Neural progenitor cell (in vitro differentiated cells): ENCODE measurements around the gene NDUFB2. TPM values are rescaled to one million over a fixed set of nuclear protein-coding genes. Genes with fewer than 3 reads are reported as not detected.

Experiments used
- DNase-seq: peaks from one replicate; pipeline ENCODE4 v3.0.0-alpha.2; 2016; ENCODE audit warnings: low spot score
- H2AFZ ChIP-seq: fragments of 200-600 bp; sonication (generic); replicated peaks from 2 replicates; pipeline ENCODE4 v1.6.1; 2016; ENCODE audit warnings: antibody characterized with exemption
- H3F3A ChIP-seq: fragments of 200-600 bp; sonication (generic); 2 replicates; pipeline ENCODE4 v1.6.1; 2016; ENCODE audit warnings: antibody characterized with exemption, low read depth
- H3K27ac ChIP-seq: fragments of 200-600 bp; sonication (generic); 2 replicates; pipeline ENCODE4 v1.5.1; 2016; ENCODE audit warnings: mild to moderate bottlenecking
- H3K27me3 ChIP-seq: fragments of 200-600 bp; sonication (generic); 2 replicates; pipeline ENCODE4 v1.6.1; 2016; ENCODE audit warnings: mild to moderate bottlenecking, moderate library complexity
- H3K36me3 ChIP-seq: fragments of 200-600 bp; sonication (generic); 2 replicates; pipeline ENCODE4 v1.5.1; 2016
- H3K4me1 ChIP-seq: fragments of 200-600 bp; sonication (generic); 2 replicates; pipeline ENCODE4 v1.6.1; 2016; ENCODE audit warnings: mixed run types
- H3K4me2 ChIP-seq: fragments of 200-600 bp; sonication (generic); 2 replicates; pipeline ENCODE4 v1.6.1; 2016
- H3K4me3 ChIP-seq: fragments of 200-600 bp; sonication (generic); 2 replicates; pipeline ENCODE4 v1.5.1; 2016
- H3K79me2 ChIP-seq: fragments of 200-600 bp; sonication (generic); 2 replicates; pipeline ENCODE4 v1.6.1; 2016; ENCODE audit warnings: low read depth
- H3K9ac ChIP-seq: fragments of 200-600 bp; sonication (generic); 2 replicates; pipeline ENCODE4 v1.6.1; 2016
- H3K9me3 ChIP-seq: fragments of 200-600 bp; sonication (generic); 2 replicates; pipeline ENCODE4 v1.5.1; 2016; ENCODE audit warnings: low read depth
- H4K20me1 ChIP-seq: fragments of 200-600 bp; sonication (generic); 2 replicates; pipeline ENCODE4 v1.6.1; 2016; ENCODE audit warnings: low read depth
- H3K27ac Mint-ChIP-seq: 3 replicates; pipeline ENCODE4 v1.8.0; 2021; ENCODE audit warnings: mixed read lengths
- H3K27me3 Mint-ChIP-seq: 2 replicates; pipeline ENCODE4 v1.8.0; 2022; ENCODE audit warnings: low read depth, mild to moderate bottlenecking, inconsistent platforms, moderate library complexity, mixed read lengths; ENCODE audit not compliant: insufficient read depth
- H3K36me3 Mint-ChIP-seq: 3 replicates; pipeline ENCODE4 v1.8.0; 2021; ENCODE audit warnings: mixed read lengths
- H3K4me1 Mint-ChIP-seq: 3 replicates; pipeline ENCODE4 v1.8.0; 2021; ENCODE audit warnings: mixed read lengths
- H3K4me3 Mint-ChIP-seq: 3 replicates; pipeline ENCODE4 v1.8.0; 2021; ENCODE audit warnings: mild to moderate bottlenecking, moderate library complexity, mixed read lengths
- H3K9me3 Mint-ChIP-seq: 3 replicates; pipeline ENCODE4 v1.8.0; 2020; ENCODE audit warnings: mixed read lengths
- EZH2 ChIP-seq: fragments of 200-600 bp; sonication (generic); IDR thresholded peaks from 2 replicates; pipeline ENCODE4 v1.6.1; 2017; ENCODE audit warnings: antibody characterized with exemption, mild to moderate bottlenecking, moderate library complexity
- EZH2phosphoT487 ChIP-seq: fragments of 200-600 bp; sonication (generic); IDR thresholded peaks from 2 replicates; pipeline ENCODE4 v1.6.1; 2017; ENCODE audit warnings: antibody characterized with exemption
- total RNA-seq: library from RNA; depleted of rRNA; stranded (reverse); fragments of >200 nt; gene quantifications from 2 replicates; pipeline ENCODE4 v1.2.3, GENCODE V29; 2015; ENCODE audit warnings: low replicate concordance
- TF ChIP-seq, protein P1 (sequence below): fragments of 200-600 bp; sonication (generic); IDR thresholded peaks from 2 replicates; pipeline ENCODE4 v1.5.1; 2017; ENCODE audit warnings: antibody characterized with exemption, mild to moderate bottlenecking

NDUFB2 gene
- total RNA-seq, 1 donor from 2014 or later: 241 TPM

DNA sequence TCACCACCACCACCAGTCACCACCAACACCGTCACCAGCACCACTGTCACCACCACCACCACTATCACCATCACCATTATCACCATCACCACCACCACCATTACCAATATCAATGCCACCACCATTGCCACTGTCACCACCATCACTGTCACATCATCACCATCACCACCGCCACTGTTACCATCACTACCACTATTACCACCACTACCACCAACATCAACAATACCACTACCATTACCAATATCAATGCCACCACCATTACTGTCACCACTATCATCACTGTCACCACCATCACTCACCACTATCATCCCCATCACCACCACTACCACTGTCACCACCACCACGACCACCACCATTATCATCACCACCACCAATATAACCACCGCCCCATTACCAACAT, 41.8 kb upstream of the NDUFB2 start:
- no peaks in the 10 kb centered on the region for H3K36me3 Mint-ChIP-seq
- Histone ChIP-seq H3K4me3 (no peak overlapping the region), H3K4me1 (no peaks in the 10 kb centered on the region), H3F3A (no peaks in the 10 kb centered on the region), H3K27ac (no peak overlapping the region), H3K36me3 (no peaks in the 10 kb centered on the region), H4K20me1 (no peaks in the 10 kb centered on the region), H2AFZ (no peak overlapping the region), H3K4me2 (no peak overlapping the region), H3K79me2 (no peaks in the 10 kb centered on the region), H3K9ac (no peak overlapping the region), H3K9me3 (no peaks in the 10 kb centered on the region), H3K27me3 (no peaks in the 10 kb centered on the region)
- peaks cover 3% of the 10 kb centered on the region for H3K27me3 Mint-ChIP-seq
- no peaks in the 10 kb centered on the region for H3K9me3 Mint-ChIP-seq
- no peak overlapping the region for H3K4me3 Mint-ChIP-seq
- no peak overlapping the region for H3K27ac Mint-ChIP-seq
- H3K4me1 Mint-ChIP-seq: peaks cover 4% of the 10 kb centered on the region
- DNase-seq: no peak
- no peak for TF ChIP-seq EZH2
- TF ChIP-seq EZH2phosphoT487: no peak
- TF ChIP-seq, protein P1, sequence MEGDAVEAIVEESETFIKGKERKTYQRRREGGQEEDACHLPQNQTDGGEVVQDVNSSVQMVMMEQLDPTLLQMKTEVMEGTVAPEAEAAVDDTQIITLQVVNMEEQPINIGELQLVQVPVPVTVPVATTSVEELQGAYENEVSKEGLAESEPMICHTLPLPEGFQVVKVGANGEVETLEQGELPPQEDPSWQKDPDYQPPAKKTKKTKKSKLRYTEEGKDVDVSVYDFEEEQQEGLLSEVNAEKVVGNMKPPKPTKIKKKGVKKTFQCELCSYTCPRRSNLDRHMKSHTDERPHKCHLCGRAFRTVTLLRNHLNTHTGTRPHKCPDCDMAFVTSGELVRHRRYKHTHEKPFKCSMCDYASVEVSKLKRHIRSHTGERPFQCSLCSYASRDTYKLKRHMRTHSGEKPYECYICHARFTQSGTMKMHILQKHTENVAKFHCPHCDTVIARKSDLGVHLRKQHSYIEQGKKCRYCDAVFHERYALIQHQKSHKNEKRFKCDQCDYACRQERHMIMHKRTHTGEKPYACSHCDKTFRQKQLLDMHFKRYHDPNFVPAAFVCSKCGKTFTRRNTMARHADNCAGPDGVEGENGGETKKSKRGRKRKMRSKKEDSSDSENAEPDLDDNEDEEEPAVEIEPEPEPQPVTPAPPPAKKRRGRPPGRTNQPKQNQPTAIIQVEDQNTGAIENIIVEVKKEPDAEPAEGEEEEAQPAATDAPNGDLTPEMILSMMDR: no peak

- Histone ChIP-seq H3K36me3 (no peaks in the 10 kb centered on the region), H3K4me2 (no peak overlapping the region), H3K9ac (no peak overlapping the region), H3K79me2 (no peaks in the 10 kb centered on the region), H3F3A (no peaks in the 10 kb centered on the region), H3K27ac (no peak overlapping the region), H4K20me1 (no peaks in the 10 kb centered on the region), H3K9me3 (no peaks in the 10 kb centered on the region), H3K27me3 (no peaks in the 10 kb centered on the region), H3K4me1 (no peaks in the 10 kb centered on the region), H2AFZ (no peak overlapping the region), H3K4me3 (no peak overlapping the region)
- Mint-ChIP-seq H3K4me3 (no peak overlapping the region), H3K4me1 (peaks cover 4% of the 10 kb centered on the region), H3K27me3 (peaks cover 3% of the 10 kb centered on the region), H3K27ac (no peak overlapping the region), H3K36me3 (no peaks in the 10 kb centered on the region), H3K9me3 (no peaks in the 10 kb centered on the region)
- DNase-seq: no peak
- no peak for TF ChIP-seq EZH2phosphoT487
- no peak for TF ChIP-seq EZH2
- TF ChIP-seq, protein P1: no peak
Measured at GRCh38 chr7:140655511-140656408, 40.7 kb upstream of the NDUFB2 start.

DNA sequence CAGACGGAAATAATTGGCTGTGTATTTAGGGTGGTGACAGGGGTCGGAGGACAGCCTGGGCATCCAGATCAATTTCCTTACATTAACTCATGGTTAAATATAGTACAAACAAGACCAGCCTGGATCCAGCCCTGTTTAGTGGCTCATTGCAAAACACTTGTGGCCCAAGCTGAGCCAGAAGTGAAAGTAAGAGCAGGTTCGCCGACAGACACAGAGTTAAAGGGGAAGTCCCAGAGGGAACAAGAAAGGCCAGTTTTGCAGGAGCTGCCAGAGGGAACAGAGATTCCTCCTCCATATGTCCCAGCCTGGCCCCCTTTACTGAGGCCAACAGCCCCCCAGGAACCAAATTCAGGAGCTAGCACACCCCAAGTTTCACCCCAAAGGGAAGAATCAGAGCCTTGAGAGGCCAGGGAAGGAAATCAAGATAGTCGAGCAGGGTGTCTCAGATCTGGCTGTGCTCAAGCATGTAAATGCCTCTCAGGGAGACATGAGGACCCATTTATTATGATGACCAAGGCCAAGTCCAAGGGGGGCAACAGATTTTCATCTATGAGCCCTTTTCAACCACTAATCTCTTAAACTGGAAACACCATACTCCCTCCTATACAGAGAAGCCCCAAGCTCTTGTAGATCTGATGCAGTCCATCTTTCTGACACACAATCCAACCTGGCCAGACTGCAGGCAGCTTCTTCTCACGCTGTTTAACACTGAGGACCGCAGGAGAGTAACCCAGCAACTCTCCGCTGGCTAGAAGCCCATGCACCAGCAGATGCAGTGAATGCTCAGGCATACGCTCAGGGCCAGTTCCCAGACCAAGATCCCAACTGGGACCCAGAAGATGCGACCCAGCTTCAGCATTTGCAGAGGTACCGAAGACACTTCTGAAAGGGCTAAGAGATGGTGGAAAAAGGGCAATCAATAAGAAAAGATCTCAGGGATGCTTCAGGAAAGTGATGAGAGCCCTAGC, 39.7 kb upstream of the NDUFB2 start:
- H2AFZ ChIP-seq: no peak overlapping the region
- Mint-ChIP-seq H3K36me3 (no peaks in the 10 kb centered on the region), H3K4me1 (peaks cover 4% of the 10 kb centered on the region), H3K9me3 (no peaks in the 10 kb centered on the region), H3K27ac (no peak overlapping the region), H3K4me3 (no peak overlapping the region), H3K27me3 (peaks cover 3% of the 10 kb centered on the region)
- H3K79me2 ChIP-seq: no peaks in the 10 kb centered on the region
- H3K4me3 ChIP-seq: no peak overlapping the region
- no peaks in the 10 kb centered on the region for H3K9me3 ChIP-seq
- no peak overlapping the region for H3K27ac ChIP-seq
- H3K9ac ChIP-seq: no peak overlapping the region
- no peaks in the 10 kb centered on the region for H3K27me3 ChIP-seq
- no peak overlapping the region for H3K4me2 ChIP-seq
- no peaks in the 10 kb centered on the region for H4K20me1 ChIP-seq
- no peak for DNase-seq
- no peaks in the 10 kb centered on the region for H3F3A ChIP-seq
- no peak for TF ChIP-seq EZH2phosphoT487
- no peak for TF ChIP-seq EZH2
- TF ChIP-seq, protein P1: no peak
- H3K36me3 ChIP-seq: no peaks in the 10 kb centered on the region
- H3K4me1 ChIP-seq: no peaks in the 10 kb centered on the region
